HG03432 (cell line): ENCODE measurements around the gene COL4A4.
"Not testable (repeated sequence)": the region's sequence is repeated elsewhere in the genome, so short reads cannot be mapped to it uniquely, and the experiment has no call there.

Experiments
- ATAC-seq: cut with Tn5 transposase; IDR thresholded peaks from one replicate; pipeline ENCODE4 v1.9.1; 2021; ENCODE audit warnings: mild to moderate bottlenecking, moderate library complexity; ENCODE audit not compliant: unreplicated experiment

COL4A4 gene

DNA sequence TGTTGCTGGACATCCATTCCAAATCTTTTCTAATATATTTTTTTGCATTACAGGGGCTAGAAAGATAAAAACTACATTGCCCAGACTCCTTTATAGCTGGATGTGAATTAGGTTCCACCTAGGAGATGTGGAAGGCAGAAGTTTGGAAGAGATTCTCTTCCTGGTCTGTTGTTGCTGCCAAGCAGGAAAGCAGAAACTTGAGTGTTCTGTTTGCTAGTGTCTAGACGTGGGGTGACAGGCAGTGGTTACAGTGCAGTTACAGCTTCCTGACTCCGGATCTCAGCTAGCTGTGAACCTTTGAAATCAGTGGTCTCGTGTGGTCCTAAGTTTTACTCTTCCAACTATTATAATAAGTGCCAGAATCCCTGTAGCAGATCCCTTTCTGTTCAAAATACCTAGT is 46.2 kb downstream of the COL4A4 start:
- ATAC-seq: no peak

DNA sequence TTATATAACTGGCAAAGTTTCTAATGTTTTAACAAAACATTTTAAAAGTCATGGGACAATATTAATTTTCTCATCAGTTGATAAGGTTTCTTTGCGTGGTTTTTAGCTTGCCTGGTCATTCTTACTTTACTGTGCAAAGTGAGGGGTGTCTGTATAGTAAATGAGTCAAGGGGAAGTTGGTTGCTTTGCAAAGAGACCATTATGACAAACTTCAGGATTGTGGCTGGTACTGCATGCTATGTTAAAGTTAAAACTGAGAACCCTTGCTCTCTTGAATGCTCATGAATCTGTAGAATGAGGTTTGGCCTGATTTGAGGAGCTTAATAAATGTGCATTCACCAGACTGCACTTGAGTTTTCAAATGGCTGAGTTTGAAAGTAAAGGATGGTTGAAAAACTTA is 47.0 kb downstream of the COL4A4 start:
- ATAC-seq: no peak

DNA sequence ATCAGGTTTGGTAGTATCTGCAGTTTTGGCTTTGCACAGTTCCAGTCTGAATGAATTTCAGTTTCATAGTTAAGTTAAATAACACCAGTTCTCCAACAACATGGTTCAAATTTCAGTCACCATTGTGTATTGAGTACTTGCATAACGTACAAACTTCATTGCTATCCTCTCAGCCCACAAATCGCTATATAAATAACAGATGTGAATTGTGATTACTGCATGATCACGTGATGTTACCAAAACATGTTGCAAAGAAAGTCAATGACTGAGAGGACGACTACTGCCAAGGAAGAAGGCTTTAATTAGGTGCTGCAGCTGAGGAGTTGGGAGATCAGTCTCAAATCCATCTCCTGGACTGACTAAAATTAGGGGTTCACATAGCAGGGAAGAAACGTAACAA is 48.2 kb downstream of the COL4A4 start:
- no peak for ATAC-seq

DNA sequence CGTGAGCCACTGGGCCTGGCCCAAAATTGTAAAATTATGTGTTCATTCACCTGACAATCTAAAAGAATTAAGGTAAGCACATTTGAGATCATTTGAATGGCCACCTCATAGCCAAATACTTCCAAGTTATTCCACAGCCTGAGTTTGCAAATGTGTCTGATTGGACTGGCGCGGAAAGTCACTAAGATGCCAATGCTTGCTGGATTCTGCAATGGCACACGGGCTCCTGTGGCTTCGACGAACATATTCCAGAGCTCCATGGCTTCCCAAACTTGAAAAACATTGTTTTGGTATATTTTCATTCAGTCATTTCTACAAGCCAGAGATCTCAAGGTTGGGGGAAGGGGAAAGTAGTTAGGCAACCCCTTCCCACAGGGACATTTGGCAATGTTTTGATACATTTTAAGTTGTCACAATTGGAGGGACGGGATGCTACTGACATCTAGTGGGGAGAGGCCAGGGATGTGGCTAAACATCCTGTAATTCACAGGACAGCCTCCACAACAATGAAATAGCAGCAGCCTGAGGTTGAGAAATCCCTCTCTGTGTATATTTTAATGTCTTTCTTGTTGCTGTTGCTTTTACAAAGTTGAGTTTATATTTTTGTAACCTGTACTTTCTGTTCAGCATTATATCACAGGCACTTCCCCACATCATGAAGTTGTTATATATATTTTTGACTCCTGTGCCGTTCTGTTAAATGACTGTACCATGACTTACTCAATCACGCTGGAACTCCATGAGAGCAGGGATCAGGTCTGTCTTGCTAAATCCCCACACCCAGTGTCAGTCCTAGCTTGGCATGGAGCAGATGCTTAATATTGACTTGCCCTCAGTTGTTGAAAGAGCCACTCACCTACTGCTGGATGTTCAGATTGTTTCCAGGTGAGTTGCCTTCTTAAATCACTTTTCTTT is 56.9 kb downstream of the COL4A4 start:
- peak; percentile 86 for ATAC-seq

DNA sequence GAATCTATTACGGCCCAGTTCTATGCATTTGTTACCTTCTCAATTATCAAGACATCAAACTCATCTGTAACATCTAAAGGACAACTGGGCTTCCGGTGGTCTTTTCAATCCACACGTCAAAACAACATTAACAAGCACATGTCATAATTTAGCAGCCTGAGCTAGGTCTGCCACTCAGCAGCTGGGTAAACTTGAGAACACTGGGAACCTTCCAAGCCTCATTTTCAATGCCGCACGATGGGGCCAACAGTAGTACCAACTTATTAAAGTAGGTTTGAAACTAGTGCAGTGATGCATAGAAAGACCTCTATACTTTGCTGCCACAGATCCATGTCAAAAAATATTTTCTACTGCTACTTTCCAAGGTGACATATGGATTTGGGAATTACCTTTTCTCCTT is 60.4 kb downstream of the COL4A4 start:
- ATAC-seq: no peak

DNA sequence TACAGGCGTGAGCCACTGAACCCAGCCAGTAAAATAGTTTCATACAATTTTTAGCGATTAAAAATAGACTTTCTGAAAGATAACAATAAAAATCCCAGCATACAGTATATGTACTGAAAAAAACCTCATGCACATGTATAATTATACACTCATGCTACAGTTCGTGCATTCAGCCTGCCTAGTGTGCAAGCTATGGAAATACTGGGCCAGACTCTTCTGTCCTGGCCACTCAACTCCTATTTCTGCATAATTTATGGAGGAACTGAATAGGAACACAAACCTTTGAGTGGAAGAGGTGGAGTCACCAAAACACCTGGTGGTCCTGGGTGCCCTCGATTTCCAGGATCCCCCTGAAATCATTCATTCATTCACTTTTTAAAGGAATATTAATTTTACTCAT is 64.7 kb downstream of the COL4A4 start:
- no peak for ATAC-seq

DNA sequence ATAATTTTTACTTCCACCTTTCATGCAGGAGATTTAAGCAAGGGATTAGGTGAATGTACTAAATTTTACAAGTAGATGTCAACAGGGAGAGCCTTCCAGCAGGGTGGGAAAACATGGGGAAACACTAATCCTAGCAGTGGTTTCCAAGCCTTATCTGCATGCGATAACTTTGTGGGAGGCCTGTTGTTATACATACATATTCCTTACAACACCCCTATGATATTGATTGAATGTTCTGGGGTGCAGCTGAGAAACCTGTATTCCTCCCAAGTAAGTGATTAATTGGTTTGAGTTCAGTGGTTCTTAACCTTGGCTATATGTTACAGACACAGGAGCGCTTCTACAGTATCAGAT is 65.9 kb downstream of the COL4A4 start:
- no peak for ATAC-seq

DNA sequence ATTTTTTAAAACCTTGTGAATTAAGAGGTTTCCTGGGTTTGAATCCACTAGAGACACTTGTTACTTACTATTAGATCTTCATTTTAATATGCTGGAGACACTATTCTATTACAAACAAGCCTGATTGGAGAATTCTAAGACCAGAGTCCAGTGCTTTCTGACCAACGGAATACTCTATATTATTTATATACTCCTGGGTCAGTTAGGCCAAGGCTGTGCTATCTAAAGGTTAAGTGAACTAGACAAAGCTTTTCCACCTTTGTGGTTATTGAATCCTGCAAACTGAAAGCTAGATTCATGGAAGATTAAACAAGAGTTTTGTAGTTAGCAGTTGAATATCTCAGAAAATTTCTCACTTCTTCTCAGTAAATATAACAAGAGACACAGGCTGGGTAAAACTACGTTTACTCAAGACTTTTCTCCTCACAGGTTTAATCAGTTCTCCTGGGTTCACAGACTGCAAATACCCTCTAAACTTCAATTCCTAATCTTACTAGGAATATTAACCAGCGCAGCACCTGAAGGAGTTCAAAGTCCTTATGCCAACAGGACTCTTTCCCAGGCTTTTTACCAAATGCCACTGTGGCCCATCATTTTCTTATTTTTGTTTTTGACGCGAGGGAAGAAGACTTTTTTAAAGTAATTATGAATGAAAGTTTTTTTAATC is 66.4 kb downstream of the COL4A4 start:
- no peak for ATAC-seq

DNA sequence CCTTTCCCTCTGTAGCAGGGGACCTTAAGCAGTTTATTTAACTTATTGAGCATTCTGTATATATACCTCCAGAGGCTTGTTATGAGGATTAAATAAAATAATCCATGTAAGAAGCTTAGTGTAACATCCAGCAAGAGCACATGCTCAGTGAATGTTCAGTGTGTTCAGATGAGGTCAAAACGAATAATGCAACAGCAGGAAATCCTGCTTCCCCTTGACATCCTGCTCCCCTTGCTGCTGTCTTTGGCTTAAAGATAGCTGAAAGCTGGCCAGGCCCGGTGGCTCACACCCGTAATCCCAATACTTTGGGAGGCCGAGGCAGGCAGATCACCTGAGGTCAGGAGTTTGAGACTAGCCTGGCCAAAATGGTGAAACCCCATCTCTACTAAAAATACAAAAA is 68.7 kb downstream of the COL4A4 start:
- no peak for ATAC-seq

DNA sequence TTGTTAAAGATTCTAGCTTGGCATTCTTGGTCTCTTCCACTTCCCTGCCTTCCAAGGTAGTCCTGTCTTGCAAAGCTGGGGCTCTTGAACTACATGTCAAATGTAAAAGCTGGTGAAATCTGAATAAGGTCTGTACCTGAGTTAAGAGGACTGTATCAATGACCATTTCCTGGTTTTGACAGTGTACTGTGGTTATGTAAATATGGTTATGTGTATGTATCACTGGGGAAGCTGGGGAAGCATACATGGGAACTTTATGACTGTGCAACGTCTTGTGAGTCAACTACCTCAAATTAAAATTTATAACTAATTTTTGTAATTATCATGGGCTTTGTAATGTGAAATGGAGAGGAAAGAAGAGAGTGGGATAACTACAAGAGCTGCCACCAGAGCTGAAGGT is 81.7 kb downstream of the COL4A4 start:
- peak; percentile 98 for ATAC-seq

DNA sequence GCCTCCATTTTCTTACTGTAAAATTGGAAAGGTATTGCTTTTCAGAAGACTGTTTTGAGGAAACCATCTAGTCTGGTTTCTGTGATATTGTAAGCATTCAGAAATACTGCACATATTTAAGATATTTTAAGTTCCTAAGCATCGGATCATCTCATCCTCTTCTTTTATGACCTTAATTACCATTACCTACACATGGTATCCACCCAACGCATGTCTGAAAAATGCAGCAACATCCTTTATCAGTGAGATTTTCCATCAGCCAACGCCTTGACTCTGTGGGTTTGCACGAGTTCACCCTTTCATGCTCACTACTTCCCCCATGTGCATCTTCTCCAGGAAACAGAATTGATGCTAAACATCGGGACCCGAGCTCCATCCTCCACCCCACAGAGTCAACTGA is 84.3 kb downstream of the COL4A4 start:
- ATAC-seq: no peak

DNA sequence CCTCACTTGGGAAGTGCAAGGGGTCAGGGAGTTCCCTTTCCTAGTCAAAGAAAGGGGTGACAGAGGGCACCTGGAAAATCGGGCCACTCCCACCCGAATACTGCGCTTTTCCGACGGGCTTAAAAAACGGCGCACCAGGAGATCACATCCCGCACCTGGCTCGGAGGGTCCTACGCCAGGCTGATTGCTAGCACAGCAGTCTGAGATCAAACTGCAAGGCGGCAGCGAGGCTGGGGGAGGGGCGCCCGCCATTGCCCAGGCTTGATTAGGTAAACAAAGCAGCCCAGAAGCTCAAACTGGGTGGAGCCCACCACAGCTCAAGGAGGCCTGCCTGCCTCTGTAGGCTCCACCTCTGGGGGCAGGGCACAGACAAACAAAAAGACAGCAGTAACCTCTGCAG is 98.9 kb downstream of the COL4A4 start:
- ATAC-seq: not testable (repeated sequence)

DNA sequence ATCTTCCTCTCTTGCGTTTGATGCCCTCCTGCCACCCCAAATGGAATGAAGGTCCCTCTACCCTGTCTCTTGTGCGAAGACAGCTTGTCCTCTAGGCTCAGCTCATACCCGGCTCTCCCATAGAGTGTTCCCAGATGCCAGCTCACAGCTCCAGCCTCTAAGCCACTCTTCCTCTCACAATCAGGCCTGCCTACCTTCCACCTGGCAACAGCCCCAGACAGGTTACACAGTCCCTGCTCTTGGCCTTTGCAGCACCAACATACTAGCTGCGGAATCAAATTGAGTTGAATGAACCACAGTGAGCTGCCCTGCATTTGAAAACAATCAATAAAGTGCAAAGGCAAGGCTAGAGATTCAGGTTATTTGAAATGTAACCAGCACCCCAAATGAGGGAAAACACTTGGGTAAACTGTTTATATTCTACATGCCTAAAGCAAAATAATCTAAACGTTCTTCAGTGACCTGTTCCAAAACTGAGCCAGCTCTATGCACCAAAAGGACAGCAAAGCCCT is 105.1 kb downstream of the COL4A4 start:
- no peak for ATAC-seq

DNA sequence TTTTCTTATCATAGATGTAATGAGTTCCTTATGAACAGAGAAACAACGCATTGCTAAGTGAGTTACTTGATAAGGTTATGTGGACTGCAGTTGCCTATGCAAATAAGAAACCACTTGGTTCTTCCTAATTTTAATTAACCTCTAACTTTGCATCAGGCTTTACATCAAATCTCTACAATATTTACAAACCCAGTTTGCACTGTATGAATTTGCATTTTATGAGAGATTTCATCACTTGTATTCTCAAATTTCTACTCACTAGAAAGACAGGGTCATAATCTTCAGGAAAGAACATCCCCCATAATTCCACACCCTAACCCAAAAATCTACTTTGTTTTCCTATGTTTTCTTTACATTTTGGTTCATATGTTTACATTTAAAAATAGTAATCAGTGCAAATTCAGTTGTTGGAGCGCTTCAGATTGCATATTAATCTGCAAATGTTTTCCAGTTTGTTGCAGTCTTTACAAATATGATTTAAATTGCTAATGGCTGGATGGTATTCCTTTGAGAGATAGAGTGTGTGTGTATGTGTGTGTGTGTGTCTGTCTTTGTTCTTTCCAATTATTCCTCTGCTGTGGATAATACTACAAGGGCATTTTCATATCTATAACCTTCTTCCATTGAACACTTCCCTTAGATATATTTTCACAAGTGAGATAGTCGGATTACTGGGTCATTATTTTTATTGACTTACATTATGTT is 106.1 kb downstream of the COL4A4 start:
- no peak for ATAC-seq

DNA sequence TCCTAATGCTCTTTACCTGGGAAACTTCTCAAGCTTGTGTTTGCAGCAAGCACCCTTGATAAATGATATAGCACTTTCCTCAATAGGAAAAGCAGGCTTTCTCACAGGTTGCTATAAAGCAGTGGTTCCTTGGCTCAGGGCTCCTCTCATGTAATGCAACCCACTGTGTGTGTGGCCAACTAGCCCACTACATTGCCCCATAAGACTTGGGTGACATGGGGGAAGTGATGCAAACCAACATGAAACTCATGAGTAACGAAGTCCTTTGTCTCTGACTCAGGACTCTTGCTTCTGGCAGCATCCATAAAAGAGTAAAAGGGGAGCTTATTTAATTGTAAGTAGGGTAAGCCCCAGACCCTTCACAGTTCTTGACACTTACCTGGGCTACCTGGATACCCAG is 106.9 kb downstream of the COL4A4 start:
- ATAC-seq: no peak

DNA sequence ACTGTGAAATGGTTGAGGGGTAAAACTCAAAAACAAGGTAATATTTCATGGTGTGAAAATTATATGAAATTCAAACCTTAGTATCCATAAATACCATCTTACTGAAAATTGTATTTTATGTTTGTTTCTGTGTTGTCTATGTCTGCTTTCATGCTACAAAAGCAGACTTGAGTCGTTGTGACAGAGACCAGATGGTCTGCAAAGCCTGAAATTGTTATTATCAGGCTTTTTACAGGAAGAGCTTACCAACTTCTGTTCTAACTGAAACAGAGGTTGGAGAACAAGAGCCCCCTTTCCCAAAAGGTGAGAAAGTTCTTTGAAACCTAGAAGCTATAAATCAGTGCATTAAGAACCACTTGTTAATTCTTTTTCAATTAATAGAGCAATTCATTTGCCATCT is 110.0 kb downstream of the COL4A4 start:
- ATAC-seq: no peak

DNA sequence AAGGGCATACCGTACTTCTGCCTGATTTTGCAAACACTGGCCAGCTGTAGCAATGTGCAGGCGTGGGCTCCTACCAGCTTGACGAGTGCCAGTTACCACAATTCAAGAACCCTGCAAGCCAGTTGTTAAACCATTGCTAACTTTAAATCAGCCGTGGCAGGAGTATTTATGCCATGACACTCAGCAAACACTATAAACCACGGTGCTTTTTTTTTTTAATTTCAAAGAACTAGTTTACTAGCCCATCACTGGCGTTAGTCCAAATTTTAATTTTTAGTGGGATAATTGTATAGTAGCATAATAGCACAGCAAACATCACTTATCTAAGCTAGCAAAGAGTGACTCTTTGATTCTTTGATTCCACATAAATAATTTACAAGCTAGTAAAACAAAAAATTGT is 111.1 kb downstream of the COL4A4 start:
- ATAC-seq: no peak

DNA sequence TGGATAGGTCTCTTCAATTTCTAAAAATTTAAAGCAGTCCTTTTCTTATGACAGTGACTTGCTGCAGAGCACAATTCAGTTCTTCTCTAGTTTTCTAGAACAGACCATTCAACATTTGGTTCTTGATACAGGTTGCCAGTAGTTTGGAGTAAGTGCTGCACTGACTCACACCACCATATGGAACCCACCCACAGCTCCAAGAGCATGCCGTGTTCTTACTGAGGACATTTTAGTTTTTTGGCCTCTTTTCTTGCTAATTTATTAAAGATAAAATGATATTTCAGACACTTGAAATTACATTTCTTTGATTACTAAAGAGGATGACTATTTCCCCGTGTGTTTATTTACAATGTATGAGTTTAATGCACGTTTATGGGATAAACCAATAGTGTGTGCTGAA is 120.0 kb downstream of the COL4A4 start:
- ATAC-seq: no peak

DNA sequence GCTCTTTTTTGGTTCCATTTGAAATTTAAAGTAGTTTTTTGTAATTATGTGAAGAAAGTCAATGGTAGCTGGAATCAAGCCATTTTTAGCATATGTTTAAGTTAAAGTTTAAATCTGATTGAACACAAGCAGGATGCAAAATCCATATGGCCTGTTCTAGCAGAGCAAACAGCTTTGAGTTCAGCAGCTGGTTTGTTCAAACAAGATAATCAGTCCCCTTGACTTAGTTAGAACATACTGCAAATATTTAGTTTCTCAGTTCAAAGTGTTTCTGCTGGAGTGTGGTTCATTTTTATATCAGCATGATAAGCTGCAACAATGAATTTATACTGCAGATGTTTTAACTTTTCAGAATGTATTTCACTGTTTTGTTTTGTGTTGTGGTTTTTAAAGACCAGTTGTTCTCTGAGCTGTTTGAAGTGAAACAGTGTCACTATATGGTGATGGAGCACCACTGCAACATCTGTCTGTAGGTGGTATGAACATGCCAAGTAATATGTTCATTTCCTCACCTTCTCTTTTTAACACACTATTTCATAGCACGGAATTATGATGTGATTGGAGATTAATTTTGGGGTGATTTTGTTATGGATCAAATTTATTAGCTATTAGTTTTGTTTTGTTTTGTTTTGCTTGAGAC is 125.3 kb downstream of the COL4A4 start:
- ATAC-seq: no peak

DNA sequence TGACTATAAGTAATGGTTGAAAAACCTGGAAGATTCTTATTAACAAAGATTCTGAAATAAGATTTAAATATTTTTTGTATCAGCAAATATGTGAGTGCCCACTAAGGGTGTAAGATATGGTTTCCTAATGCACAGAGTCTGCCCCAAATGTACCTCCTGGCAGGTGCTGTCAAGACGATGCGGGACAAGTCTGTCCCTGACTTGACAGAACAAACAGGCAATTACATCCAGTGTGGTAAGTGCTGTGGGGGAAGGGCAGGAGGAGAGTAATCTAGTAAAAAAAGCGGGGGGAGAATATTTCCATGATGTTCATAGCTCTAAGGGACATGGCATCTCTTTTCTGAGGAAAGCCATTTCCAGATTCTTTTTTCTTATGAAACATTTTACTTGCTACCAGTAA is 127.5 kb downstream of the COL4A4 start:
- no peak for ATAC-seq

DNA sequence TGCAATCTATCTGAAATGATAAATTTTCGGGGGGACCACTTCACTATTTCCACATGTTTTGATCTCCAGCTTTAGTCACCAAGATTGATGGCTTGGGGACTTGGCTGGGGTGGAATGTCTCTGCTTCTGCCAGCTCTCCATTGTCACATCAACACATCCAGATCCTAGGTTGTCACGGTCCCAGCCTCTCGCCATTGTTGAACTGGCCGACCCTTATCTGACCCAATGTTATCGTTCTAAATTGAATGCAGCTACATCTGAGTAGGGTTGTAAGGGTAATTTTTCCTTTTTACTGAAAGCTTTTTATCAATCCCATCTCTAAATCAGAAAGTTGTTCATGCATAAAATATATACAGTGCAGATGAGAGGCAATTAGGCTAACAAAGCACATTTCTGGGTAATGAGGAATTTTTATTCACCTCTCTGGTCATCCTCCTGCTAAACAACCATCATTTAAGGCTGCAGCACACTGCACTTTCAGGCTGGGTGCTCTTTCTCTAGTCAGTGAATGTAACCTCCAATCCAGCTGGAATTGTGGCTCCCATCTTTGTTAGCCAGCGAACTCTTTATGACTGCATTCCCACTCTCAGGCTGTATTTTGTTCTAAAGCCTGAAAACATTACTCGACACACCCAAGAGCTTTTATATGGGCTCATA is 128.2 kb downstream of the COL4A4 start:
- ATAC-seq: no peak
